ENCODE results near the gene VWA7.

DNA sequence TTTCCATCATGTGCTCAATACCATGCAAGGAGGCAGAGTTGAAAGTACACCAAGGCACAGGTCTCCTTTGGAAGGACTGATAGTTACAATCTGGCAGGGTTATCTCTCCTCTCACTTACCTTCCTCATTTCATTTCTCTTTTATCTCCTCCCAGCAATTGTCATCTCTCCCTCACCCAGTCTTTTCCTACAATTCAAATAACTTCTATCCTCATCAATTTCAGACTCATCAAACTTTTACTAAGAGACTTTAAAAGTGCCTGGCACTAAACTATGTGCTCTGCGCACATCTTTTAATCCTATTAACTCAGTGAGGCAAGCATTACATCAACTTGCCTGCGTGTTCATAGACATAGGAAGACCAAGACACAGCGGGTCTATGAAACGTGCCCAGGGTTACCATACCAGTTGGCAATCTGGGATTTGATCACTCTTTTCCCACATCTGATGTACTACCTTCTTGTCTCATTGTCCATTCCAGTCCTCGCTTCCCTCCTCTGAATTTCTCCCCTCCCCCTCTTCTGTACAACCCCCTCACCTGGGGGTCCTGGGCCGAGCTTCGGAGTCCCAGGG lies 17.3 kb upstream of the VWA7 start:
- TF ChIP-seq, protein P1, sequence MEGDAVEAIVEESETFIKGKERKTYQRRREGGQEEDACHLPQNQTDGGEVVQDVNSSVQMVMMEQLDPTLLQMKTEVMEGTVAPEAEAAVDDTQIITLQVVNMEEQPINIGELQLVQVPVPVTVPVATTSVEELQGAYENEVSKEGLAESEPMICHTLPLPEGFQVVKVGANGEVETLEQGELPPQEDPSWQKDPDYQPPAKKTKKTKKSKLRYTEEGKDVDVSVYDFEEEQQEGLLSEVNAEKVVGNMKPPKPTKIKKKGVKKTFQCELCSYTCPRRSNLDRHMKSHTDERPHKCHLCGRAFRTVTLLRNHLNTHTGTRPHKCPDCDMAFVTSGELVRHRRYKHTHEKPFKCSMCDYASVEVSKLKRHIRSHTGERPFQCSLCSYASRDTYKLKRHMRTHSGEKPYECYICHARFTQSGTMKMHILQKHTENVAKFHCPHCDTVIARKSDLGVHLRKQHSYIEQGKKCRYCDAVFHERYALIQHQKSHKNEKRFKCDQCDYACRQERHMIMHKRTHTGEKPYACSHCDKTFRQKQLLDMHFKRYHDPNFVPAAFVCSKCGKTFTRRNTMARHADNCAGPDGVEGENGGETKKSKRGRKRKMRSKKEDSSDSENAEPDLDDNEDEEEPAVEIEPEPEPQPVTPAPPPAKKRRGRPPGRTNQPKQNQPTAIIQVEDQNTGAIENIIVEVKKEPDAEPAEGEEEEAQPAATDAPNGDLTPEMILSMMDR (IDR thresholded peaks at IDR 0.05): no peak
- no peak for TF ChIP-seq POLR2A (IDR thresholded peaks at IDR 0.05)

Measured in prostate gland (tissue), 2 donors.